A549 (cell line): Measurements from ENCODE around the gene TNRC6B. TPM values are rescaled to one million over a fixed set of nuclear protein-coding genes. Genes with fewer than 3 reads are reported as not detected.

Experiments used
- ATAC-seq, 2 experiments: fragments of 200-7000 bp in 1 of 2; fragments of >200 bp in 1 of 2; cut with Nextera tagmentation in 1 of 2; cut with Tn5 transposase in 1 of 2; 3 replicates each; pipeline versions ENCODE4 v1.8.0 to v1.9.1; 2018 to 2020; ENCODE audit warnings: mild to moderate bottlenecking in 1 of 2, moderate library complexity in 1 of 2
- CTCF ChIA-PET: fragments of 300-600 bp; sonication (Branson Sonifier 250); formaldehyde crosslinking; extraction: SDS; loops from one replicate; lab custom pipeline; 2021; ENCODE audit warnings: antibody characterized with exemption, inconsistent platforms; lab: Yijun Ruan, JAX
- POLR2A ChIA-PET: fragments of 350-600 bp; formaldehyde crosslinking; extraction: SDS; loops from one replicate; lab custom pipeline; 2021; ENCODE audit warnings: antibody characterized with exemption, inconsistent platforms; lab: Yijun Ruan, JAX
- DNase-seq, 2 experiments: peaks; one replicate each; pipeline versions ENCODE4 v3.0.0 to v3.0.0-alpha.2; 2011 to 2016; ENCODE audit warnings: low read depth in 1 of 2, low spot score in 1 of 2
- FAIRE-seq: peaks from 2 replicates; lab custom pipeline; 2011; peaks lifted over from hg19 to GRCh38; lab: Jason Lieb, UNC
- H3K27ac ChIP-seq, 2 experiments: fragments of >200 bp; sonication (Bioruptor Twin); formaldehyde crosslinking; 3 replicates each; pipeline ENCODE4 v1.5.1; 2016 to 2017
- H3K4me1 ChIP-seq: fragments of >200 bp; sonication (Bioruptor Twin); formaldehyde crosslinking; 3 replicates; pipeline ENCODE4 v1.6.1; 2016
- H3K4me2 ChIP-seq: fragments of >200 bp; sonication (Bioruptor Twin); formaldehyde crosslinking; 3 replicates; pipeline ENCODE4 v1.6.1; 2016
- H3K4me3 ChIP-seq: fragments of >200 bp; sonication (Bioruptor Twin); formaldehyde crosslinking; 3 replicates; pipeline ENCODE4 v1.5.1; 2016
- H3K9me3 ChIP-seq: fragments of >200 bp; sonication (Bioruptor Twin); formaldehyde crosslinking; 3 replicates; pipeline ENCODE4 v1.6.1; 2016
- ATOH8 ChIP-seq: fragments of 250-450 bp; sonication (Bioruptor Pico); IDR thresholded peaks from 2 replicates; pipeline ENCODE4 v1.5.0; 2020; ENCODE audit warnings: low read depth, mild to moderate bottlenecking, moderate library complexity
- BCL3 ChIP-seq: fragments of >200 bp; sonication (Bioruptor Twin); formaldehyde crosslinking; IDR thresholded peaks from 3 replicates; pipeline ENCODE4 v1.6.1; 2016
- BHLHE40 ChIP-seq: IDR thresholded peaks from 2 replicates; pipeline ENCODE4 v1.6.1; 2012; ENCODE audit warnings: low read depth, low read length, inconsistent platforms
- CBX2 ChIP-seq: fragments of 200-600 bp; sonication (generic); IDR thresholded peaks from 2 replicates; pipeline ENCODE4 v1.6.1; 2016; ENCODE audit warnings: low read depth, mild to moderate bottlenecking, borderline replicate concordance
- CBX8 ChIP-seq: fragments of 200-600 bp; sonication (generic); IDR thresholded peaks from 2 replicates; pipeline ENCODE4 v1.6.1; 2016
- CHD2 ChIP-seq: fragments of 150-350 bp; IDR thresholded peaks from 2 replicates; pipeline ENCODE4 v1.6.1; 2014; ENCODE audit warnings: low read length; ENCODE audit not compliant: partially characterized antibody
- CHD4 ChIP-seq: fragments of 200-600 bp; sonication (generic); IDR thresholded peaks from 2 replicates; pipeline ENCODE4 v1.6.1; 2016; ENCODE audit warnings: antibody characterized with exemption, mild to moderate bottlenecking, borderline replicate concordance
- EHF ChIP-seq: fragments of 250-450 bp; sonication (Bioruptor Pico); IDR thresholded peaks from 2 replicates; pipeline ENCODE4 v1.5.0; 2020; ENCODE audit warnings: mild to moderate bottlenecking
- EHMT2 ChIP-seq: fragments of 200-600 bp; sonication (generic); IDR thresholded peaks from 2 replicates; pipeline ENCODE4 v1.6.1; 2016; ENCODE audit warnings: antibody characterized with exemption, low read depth, mild to moderate bottlenecking, moderate library complexity
- EP300 ChIP-seq, 2 experiments: fragments of >200 bp; sonication (Bioruptor Twin); formaldehyde crosslinking; IDR thresholded peaks; 2 replicates in 1 of 2; 3 replicates in 1 of 2; pipeline ENCODE4 v1.6.1; 2016 to 2017
- FOSB ChIP-seq: fragments of 250-450 bp; sonication (Bioruptor Pico); IDR thresholded peaks from 2 replicates; pipeline ENCODE4 v1.5.0; 2020; ENCODE audit warnings: mild to moderate bottlenecking, moderate library complexity
- FOSL2 ChIP-seq, 2 experiments: fragments of 450-650 bp in 1 of 2; fragments of >200 bp in 1 of 2; sonication (Bioruptor Twin) in 1 of 2; formaldehyde crosslinking; IDR thresholded peaks; 2 replicates each; pipeline versions ENCODE4 v1.5.0 to v1.6.1; 2016 to 2020; ENCODE audit warnings: mild to moderate bottlenecking in 1 of 2, moderate library complexity in 1 of 2
- FOXS1 ChIP-seq: fragments of 250-450 bp; sonication (Bioruptor Pico); IDR thresholded peaks from 2 replicates; pipeline ENCODE4 v1.5.0; 2020; ENCODE audit warnings: mild to moderate bottlenecking, moderate library complexity
- GATA3 ChIP-seq: IDR thresholded peaks from 2 replicates; pipeline ENCODE4 v1.6.1; 2012; ENCODE audit warnings: borderline replicate concordance
- HES2 ChIP-seq: fragments of >200 bp; sonication (Bioruptor Twin); formaldehyde crosslinking; IDR thresholded peaks from 2 replicates; pipeline ENCODE4 v1.6.1; 2016
- HEYL ChIP-seq: fragments of 250-450 bp; sonication (Bioruptor Pico); IDR thresholded peaks from 2 replicates; pipeline ENCODE4 v1.8.0; 2021; ENCODE audit warnings: mild to moderate bottlenecking, moderate library complexity
- JUNB ChIP-seq: fragments of >200 bp; sonication (Bioruptor Twin); formaldehyde crosslinking; IDR thresholded peaks from 2 replicates; pipeline ENCODE4 v1.6.1; 2016
- MAFK ChIP-seq: fragments of 450-650 bp; IDR thresholded peaks from 2 replicates; pipeline ENCODE4 v1.6.1; 2014; ENCODE audit not compliant: partially characterized antibody
- NFE2L2 ChIP-seq: fragments of 150-350 bp; conservative IDR thresholded peaks from 2 replicates; pipeline ENCODE4 v1.6.1; 2014; ENCODE audit warnings: low read length
- NR3C1 ChIP-seq: fragments of >200 bp; sonication (Bioruptor Twin); formaldehyde crosslinking; IDR thresholded peaks from 3 replicates; pipeline ENCODE4 v1.6.1; 2017
- PHF8 ChIP-seq: fragments of 200-600 bp; sonication (generic); IDR thresholded peaks from 2 replicates; pipeline ENCODE4 v1.6.1; 2016; ENCODE audit warnings: low read depth, mild to moderate bottlenecking, antibody characterized with exemption, moderate library complexity, borderline replicate concordance
- RARB ChIP-seq: fragments of 250-450 bp; sonication (Bioruptor Pico); IDR thresholded peaks from 2 replicates; pipeline ENCODE4 v1.8.0; 2021; ENCODE audit warnings: mild to moderate bottlenecking, moderate library complexity
- RCOR1 ChIP-seq: fragments of 150-350 bp; IDR thresholded peaks from 2 replicates; pipeline ENCODE4 v1.6.1; 2014; ENCODE audit warnings: antibody characterized with exemption, low read length, low read depth
- SMC3 ChIP-seq: fragments of >200 bp; sonication (Bioruptor Twin); formaldehyde crosslinking; IDR thresholded peaks from 3 replicates; pipeline ENCODE4 v1.6.1; 2018; ENCODE audit warnings: inconsistent platforms
- SREBF2 ChIP-seq: fragments of 450-650 bp; IDR thresholded peaks from 2 replicates; pipeline ENCODE4 v1.6.1; 2014; ENCODE audit warnings: mild to moderate bottlenecking, moderate library complexity
- USF2 ChIP-seq: fragments of 450-650 bp; IDR thresholded peaks from 2 replicates; pipeline ENCODE4 v1.6.1; 2014; ENCODE audit warnings: antibody characterized with exemption
- ZNF302 ChIP-seq: fragments of 250-450 bp; sonication (Bioruptor Pico); IDR thresholded peaks from 2 replicates; pipeline ENCODE4 v1.9.0; 2021; ENCODE audit warnings: inconsistent platforms, mild to moderate bottlenecking, moderate library complexity
- ZSCAN20 ChIP-seq: fragments of 250-450 bp; sonication (Bioruptor Pico); IDR thresholded peaks from 2 replicates; pipeline ENCODE4 v1.8.0; 2022; ENCODE audit warnings: mild to moderate bottlenecking, moderate library complexity
- WGBS: methylation state at CpG from one replicate; pipeline ENCODE4 v1.1.6; 2017; ENCODE audit errors: missing lambda C conversion rate; 5-methylcytosine and 5-hydroxymethylcytosine counted together
- polyA plus RNA-seq, 4 experiments: library from polyadenylated mRNA; depleted of rRNA in 3 of 4; stranded (reverse); fragments of >200 nt; fragmentation: RNase III in 1 of 4; extraction: RNeasy Plus Mini Kit Qiagen cat#74134 plus additional on column Dnase treatment in 1 of 4; gene quantifications; 2 replicates in 3 of 4; 3 replicates in 1 of 4; pipeline ENCODE4 v1.2.3, GENCODE V29; 2011 to 2017

TNRC6B gene
- polyA plus RNA-seq, 2 of the 4 experiments (the other 2 are of a cell fraction), result 4.9 to 5.0 TPM

GRCh38 chr22:40325315-40325714, 147.6 kb downstream of the TNRC6B start (continued):
- TF ChIP-seq RCOR1 (no peak), FOSB (no peak), CHD2 (no peak), NFE2L2 (no peak), HES2 (no peak)

- ChIA-PET POLR2A (no interaction called here), CTCF (interaction anchor here (0.6 to 1.4 kb wide), 3 partner anchors 8 to 189 kb away, joined by 3 to 5 read pairs (median 4); no protein-coding TSS in a partner anchor)
- TF ChIP-seq EP300 (IDR thresholded peaks at IDR 0.05) (no peak), USF2 (no peak), PHF8 (no peak), MAFK (no peak), SREBF2 (no peak), GATA3 (no peak), BHLHE40 (no peak), CHD2 (no peak), RARB (CRISPR knock-in tag) (no peak), CBX8 (no peak), EHF (CRISPR knock-in tag) (no peak), HES2 (no peak), ZNF302 (CRISPR knock-in tag) (no peak), RCOR1 (no peak), FOXS1 (no peak), HEYL (CRISPR knock-in tag) (no peak)
- DNase-seq, result no peak
- no peak for FAIRE-seq
- Histone ChIP-seq H3K4me1 (no peaks in the 10 kb centered on the region), H3K4me2 (no peak overlapping the region), H3K9me3 (no peaks in the 10 kb centered on the region), H3K4me3 (no peak overlapping the region), H3K27ac (no peak overlapping the region)
- WGBS, result 81% methylated on average over 10 of the region's 10 CpGs
- ATAC-seq, result no peak
Measured at GRCh38 chr22:40326905-40327735, 149.4 kb downstream of the TNRC6B start.

- H3K4me2 ChIP-seq, result no peak overlapping the region
- 91% methylated on average over 9 of the region's 9 CpGs for WGBS
- no peak overlapping the region for H3K4me3 ChIP-seq
- no peaks in the 10 kb centered on the region for H3K4me1 ChIP-seq
- H3K9me3 ChIP-seq, result no peaks in the 10 kb centered on the region
- H3K27ac ChIP-seq, result no peak overlapping the region
- TF ChIP-seq ATOH8 (no peak), FOSL2 (IDR thresholded peaks at IDR 0.05) (no peak), FOSL2 (CRISPR knock-in tag; IDR thresholded peaks at IDR 0.05) (no peak), CHD4 (no peak), JUNB (no peak), SMC3 (no peak), EHMT2 (no peak), RARB (CRISPR knock-in tag) (no peak), BHLHE40 (no peak), FOXS1 (no peak), HEYL (CRISPR knock-in tag) (no peak), HES2 (no peak), ZSCAN20 (CRISPR knock-in tag) (no peak), CBX2 (no peak), NR3C1 (no peak), BCL3 (no peak)
- POLR2A ChIA-PET, result interaction anchor here (0.5 to 1.9 kb wide), 2 partner anchors 18 to 153 kb away, joined by 3 to 4 read pairs; partner anchors contain the start of gene ADSL
- CTCF ChIA-PET, result interaction anchor here (1.0 kb wide), 1 partner anchor 19 kb away, joined by 3 read pairs; no protein-coding TSS in a partner anchor
- ATAC-seq, result no peak
- no peak for DNase-seq
- no peak for FAIRE-seq
Measured at GRCh38 chr22:40328546-40329456, 151.1 kb downstream of the TNRC6B start.
